ENCODE results near the gene COG5.

The COG5 gene

GRCh38 chr7:107186240-107186639 is 377.5 kb downstream of the COG5 start:
- no peak for TF ChIP-seq CTCF (IDR thresholded peaks at IDR 0.05)

GRCh38 chr7:107185716-107186115 is 378.0 kb downstream of the COG5 start:
- no peak for TF ChIP-seq CTCF (IDR thresholded peaks at IDR 0.05)

- TF ChIP-seq CTCF (IDR thresholded peaks at IDR 0.05) = no peak
These were observed 382.5 kb downstream of the COG5 start for GRCh38 chr7:107181172-107181571.

GRCh38 chr7:107180378-107180777 is 383.3 kb downstream of the COG5 start:
- TF ChIP-seq CTCF (IDR thresholded peaks at IDR 0.05) = no peak

- TF ChIP-seq CTCF (IDR thresholded peaks at IDR 0.05) = no peak
These were observed 384.2 kb downstream of the COG5 start for GRCh38 chr7:107179326-107180164.

GRCh38 chr7:107173691-107174406 is 389.9 kb downstream of the COG5 start:
- TF ChIP-seq CTCF (IDR thresholded peaks at IDR 0.05) = no peak

GRCh38 chr7:107173191-107173590 is 390.5 kb downstream of the COG5 start:
- no peak for TF ChIP-seq CTCF (IDR thresholded peaks at IDR 0.05)
